Measurements from ENCODE around the gene MYH9. TPM values are rescaled to one million over a fixed set of nuclear protein-coding genes. Genes with fewer than 3 reads are reported as not detected.
"Not testable (repeated sequence)": the region's sequence is repeated elsewhere in the genome, so short reads cannot be mapped to it uniquely, and the experiment has no call there.

The MYH9 gene
- total RNA-seq, 2 experiments from 2014 or later: 616 to 642 TPM

- POLR2A ChIA-PET: not testable (repeated sequence)
- CTCF ChIA-PET: interaction anchor here (1.5 to 1.7 kb wide), 2 partner anchors 14 to 24 kb away, joined by 6 to 8 read pairs; partner anchors contain the start of gene APOL2
Measured at GRCh38 chr22:36263886-36264664, 123.7 kb downstream of the MYH9 start.

- CTCF ChIA-PET: not testable (repeated sequence)
Measured at GRCh38 chr22:36263216-36263673, 124.5 kb downstream of the MYH9 start.

GRCh38 chr22:36262307-36262706, 125.5 kb downstream of the MYH9 start:
- POLR2A ChIA-PET, CTCF ChIA-PET: not testable (repeated sequence)

More at GRCh38 chr22:36263216-36263673, 124.5 kb downstream of the MYH9 start:
- POLR2A ChIA-PET: not testable (repeated sequence)

GRCh38 chr22:36261675-36262074, 126.1 kb downstream of the MYH9 start:
- POLR2A ChIA-PET: not testable (repeated sequence)
- CTCF ChIA-PET: interaction anchor here (1.8 kb wide), 1 partner anchor 22 kb away, joined by 5 read pairs; the partner anchor contains the start of gene APOL2

GRCh38 chr22:36259615-36260300, 128.0 kb downstream of the MYH9 start:
- CTCF ChIA-PET: interaction anchor here (1.0 kb wide), 1 partner anchor 27 kb away, joined by 4 read pairs; no protein-coding TSS in a partner anchor
- POLR2A ChIA-PET: no interaction called here

GRCh38 chr22:36258701-36259614, 128.8 kb downstream of the MYH9 start:
- ChIA-PET CTCF (interaction anchor here (1.0 to 1.2 kb wide), 2 partner anchors 27 to 171 kb away, joined by 3 to 4 read pairs; no protein-coding TSS in a partner anchor), POLR2A (no interaction called here)

GRCh38 chr22:36257948-36258670, 129.7 kb downstream of the MYH9 start:
- ChIA-PET CTCF (interaction anchor here (1.2 kb wide), 1 partner anchor 171 kb away, joined by 3 read pairs; no protein-coding TSS in a partner anchor), POLR2A (no interaction called here)

GRCh38 chr22:36257308-36257707, 130.5 kb downstream of the MYH9 start:
- ChIA-PET POLR2A (no interaction called here), CTCF (interaction anchor here (0.5 kb wide), 1 partner anchor 223 kb away, joined by 3 read pairs; no protein-coding TSS in a partner anchor)

- CTCF ChIA-PET: no interaction called here
- POLR2A ChIA-PET: no interaction called here
Measured at GRCh38 chr22:36256478-36256877, 131.3 kb downstream of the MYH9 start.

- CTCF ChIA-PET: interaction anchor here (4.2 kb wide), 1 partner anchor 17 kb away, joined by 24 read pairs; the partner anchor contains the start of gene APOL2
Measured at GRCh38 chr22:36255572-36255971, 132.2 kb downstream of the MYH9 start.

GRCh38 chr22:36253523-36254490, 134.0 kb downstream of the MYH9 start:
- POLR2A ChIA-PET: interaction anchor here (0.6 kb wide), 2 partner anchors 229 to 930 kb away, joined by 5 to 9 read pairs; no protein-coding TSS in a partner anchor
- CTCF ChIA-PET: interaction anchor here (1.1 to 4.2 kb wide), 5 partner anchors 9 to 59 kb away, joined by 3 to 24 read pairs (median 4); partner anchors contain the start of gene APOL2

More at GRCh38 chr22:36255572-36255971, 132.2 kb downstream of the MYH9 start:
- POLR2A ChIA-PET: not testable (repeated sequence)

- ChIA-PET POLR2A (interaction anchor here (0.6 to 1.0 kb wide), 2 partner anchors 14 to 230 kb away, joined by 3 to 5 read pairs; partner anchors contain the start of gene APOL2), CTCF (interaction anchor here (0.6 to 4.2 kb wide), 6 partner anchors 8 to 58 kb away, joined by 3 to 24 read pairs (median 4); partner anchors contain the start of gene APOL2)
Measured at GRCh38 chr22:36252754-36253522, 134.8 kb downstream of the MYH9 start, which contains the start of gene APOL1. Gene APOL1 (plus strand): TSS chr22:36253133. CDS start chr22:36254956, 1,823 bp downstream.

GRCh38 chr22:36251979-36252608, 135.7 kb downstream of the MYH9 start:
- ChIA-PET POLR2A (interaction anchor here (0.6 to 1.0 kb wide), 2 partner anchors 13 to 25 kb away, joined by 3 to 16 read pairs; partner anchors contain the start of gene APOL2), CTCF (interaction anchor here (0.6 to 4.2 kb wide), 2 partner anchors 13 to 25 kb away, joined by 3 to 24 read pairs; partner anchors contain the start of gene APOL2)

- POLR2A ChIA-PET: interaction anchor here (0.7 kb wide), 1 partner anchor 27 kb away, joined by 7 read pairs; no protein-coding TSS in a partner anchor
- CTCF ChIA-PET: interaction anchor here (0.9 to 2.8 kb wide), 2 partner anchors 11 to 12 kb away, joined by 6 to 10 read pairs; partner anchors contain the start of gene APOL2
Measured at GRCh38 chr22:36250292-36250960, 137.3 kb downstream of the MYH9 start.

- POLR2A ChIA-PET: no interaction called here
- CTCF ChIA-PET: interaction anchor here (2.8 kb wide), 1 partner anchor 9 kb away, joined by 10 read pairs; the partner anchor contains the start of gene APOL2
Measured at GRCh38 chr22:36249160-36249559, 138.6 kb downstream of the MYH9 start.
